NCI-H1105 (cell line): ENCODE measurements around the gene P2RY14.
"Not testable (repeated sequence)": the region's sequence is repeated elsewhere in the genome, so short reads cannot be mapped to it uniquely, and the experiment has no call there.

Experiments
- DNase-seq: peaks from one replicate; lab custom pipeline; 2025; lab: John Stamatoyannopoulos, UW

P2RY14 gene

GRCh38 chr3:151183265-151183671 lies 95.1 kb downstream of the P2RY14 start:
- no peak for DNase-seq

GRCh38 chr3:151182349-151183079 lies 95.8 kb downstream of the P2RY14 start:
- DNase-seq: no peak

GRCh38 chr3:151178208-151178845 lies 100.0 kb downstream of the P2RY14 start:
- DNase-seq: no peak

- DNase-seq: no peak
Observed at GRCh38 chr3:151175952-151176351, 102.4 kb downstream of the P2RY14 start.

GRCh38 chr3:151174351-151174750 lies 104.0 kb downstream of the P2RY14 start:
- DNase-seq: no peak

- no peak for DNase-seq
Observed at GRCh38 chr3:151171145-151171757, 107.1 kb downstream of the P2RY14 start.

- DNase-seq: not testable (repeated sequence)
Observed at GRCh38 chr3:151169948-151170679, 108.2 kb downstream of the P2RY14 start.

GRCh38 chr3:151169262-151169947 lies 108.9 kb downstream of the P2RY14 start:
- no peak for DNase-seq

- peak; percentile 64 for DNase-seq
Observed at GRCh38 chr3:151168269-151169094, 109.9 kb downstream of the P2RY14 start.

- no peak for DNase-seq
Observed at GRCh38 chr3:151166161-151166560, 112.2 kb downstream of the P2RY14 start.

- no peak for DNase-seq
Observed at GRCh38 chr3:151165226-151165625, 113.1 kb downstream of the P2RY14 start.
